GM13977 (cell line): ENCODE results near the gene PDZD7.

Experiments
- DNase-seq: peaks from one replicate; pipeline ENCODE4 v3.0.0; 2012; ENCODE audit warnings: low spot score
- in situ Hi-C: fragments of 300-500 bp; cut with MboI; formaldehyde crosslinking; loops from one replicate; pipeline ENCODE4 v1.12.0; 2022; ENCODE audit warnings: low sequenced_read_pairs, low pct_unique_long_range_greater_than_20kb, mixed read lengths, inconsistent platforms; ENCODE audit not compliant: unreplicated experiment
- TF ChIP-seq, protein P1 (sequence below): IDR thresholded peaks from 2 replicates; pipeline ENCODE4 v1.5.1; 2012; ENCODE audit warnings: mild to moderate bottlenecking, control low read depth; ENCODE audit not compliant: insufficient read depth; ENCODE audit errors: extremely low read depth, missing control alignments

PDZD7 gene

GRCh38 chr10:101011517-101012423 is 19.2 kb downstream of the PDZD7 start:
- no peak for DNase-seq
- in situ Hi-C loops = no loop called here
- TF ChIP-seq, protein P1, sequence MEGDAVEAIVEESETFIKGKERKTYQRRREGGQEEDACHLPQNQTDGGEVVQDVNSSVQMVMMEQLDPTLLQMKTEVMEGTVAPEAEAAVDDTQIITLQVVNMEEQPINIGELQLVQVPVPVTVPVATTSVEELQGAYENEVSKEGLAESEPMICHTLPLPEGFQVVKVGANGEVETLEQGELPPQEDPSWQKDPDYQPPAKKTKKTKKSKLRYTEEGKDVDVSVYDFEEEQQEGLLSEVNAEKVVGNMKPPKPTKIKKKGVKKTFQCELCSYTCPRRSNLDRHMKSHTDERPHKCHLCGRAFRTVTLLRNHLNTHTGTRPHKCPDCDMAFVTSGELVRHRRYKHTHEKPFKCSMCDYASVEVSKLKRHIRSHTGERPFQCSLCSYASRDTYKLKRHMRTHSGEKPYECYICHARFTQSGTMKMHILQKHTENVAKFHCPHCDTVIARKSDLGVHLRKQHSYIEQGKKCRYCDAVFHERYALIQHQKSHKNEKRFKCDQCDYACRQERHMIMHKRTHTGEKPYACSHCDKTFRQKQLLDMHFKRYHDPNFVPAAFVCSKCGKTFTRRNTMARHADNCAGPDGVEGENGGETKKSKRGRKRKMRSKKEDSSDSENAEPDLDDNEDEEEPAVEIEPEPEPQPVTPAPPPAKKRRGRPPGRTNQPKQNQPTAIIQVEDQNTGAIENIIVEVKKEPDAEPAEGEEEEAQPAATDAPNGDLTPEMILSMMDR = no peak

GRCh38 chr10:101010329-101010728 is 20.6 kb downstream of the PDZD7 start:
- in situ Hi-C loops = no loop called here
- DNase-seq = no peak
- TF ChIP-seq, protein P1 = no peak

- no peak for DNase-seq
- TF ChIP-seq, protein P1 = no peak
- in situ Hi-C loops = no loop called here
Measured at GRCh38 chr10:101008823-101009423, 22.0 kb downstream of the PDZD7 start.

DNA sequence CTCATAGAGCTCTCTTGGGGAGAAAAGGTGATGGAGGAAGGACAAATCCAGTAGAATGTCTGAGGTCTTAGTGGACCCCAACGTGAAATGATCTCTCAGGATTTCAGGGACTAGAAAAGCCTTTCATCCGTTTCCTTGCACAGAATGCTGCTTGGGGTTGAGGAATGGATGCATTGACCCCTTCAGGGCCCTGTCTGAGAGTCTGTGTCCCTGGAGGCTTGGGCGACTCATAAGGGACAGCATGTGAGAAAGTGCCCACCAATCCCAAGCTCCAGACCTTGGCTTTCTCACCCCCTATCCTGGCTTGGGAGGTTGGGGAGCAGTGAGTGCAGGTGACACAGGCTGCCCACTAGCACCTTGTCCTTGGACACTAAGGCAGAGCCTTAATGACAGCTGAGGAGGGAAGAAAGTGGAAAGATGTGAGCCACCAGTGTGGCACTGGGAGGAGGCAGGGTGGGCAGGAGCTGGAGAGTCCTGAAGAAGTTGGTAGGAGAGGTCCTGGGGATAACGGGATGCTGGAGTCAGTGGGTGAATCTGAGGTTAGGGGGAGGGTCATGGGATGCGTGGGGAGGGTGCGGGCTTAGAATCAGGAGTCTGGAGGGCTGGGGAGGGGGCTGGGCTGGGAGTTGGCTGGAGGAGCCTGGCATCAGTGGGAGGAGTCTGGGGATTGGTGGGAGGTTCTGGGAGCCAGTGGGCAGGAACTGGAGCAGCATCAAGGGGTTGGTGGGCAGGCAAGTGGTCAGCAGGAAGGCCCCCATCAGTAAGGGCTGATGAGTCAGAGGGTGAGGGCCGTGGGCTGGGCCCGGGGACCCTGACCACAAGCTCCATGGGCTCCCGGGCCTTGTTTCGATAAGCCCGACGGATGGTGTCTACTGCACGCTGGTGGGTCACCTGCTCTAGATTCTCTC is 22.8 kb downstream of the PDZD7 start:
- TF ChIP-seq, protein P1 = no peak
- DNase-seq = no peak
- in situ Hi-C loops = no loop called here

GRCh38 chr10:101007099-101007711 is 23.7 kb downstream of the PDZD7 start:
- DNase-seq = no peak
- in situ Hi-C loops = no loop called here
- TF ChIP-seq, protein P1 = no peak
